Measurements from ENCODE around the gene COX20.

Gene COX20

GRCh38 chr1:244822878-244823277 lies 12.6 kb upstream of the COX20 start:
- no peak for TF ChIP-seq TEAD4 (IDR thresholded peaks at IDR 0.05)
- 0 out of 2 replicates have a peak, but pooled peaks have one; percentile 23 for TF ChIP-seq CEBPB (IDR thresholded peaks at IDR 0.05)

- no peak for TF ChIP-seq RAD21 (IDR thresholded peaks at IDR 0.05; ENCODE audit: low read depth)
- no peak for TF ChIP-seq FOXM1 (IDR thresholded peaks at IDR 0.05; ENCODE audit: borderline replicate concordance, low read depth)
- no peak for TF ChIP-seq YY1 (IDR thresholded peaks at IDR 0.05; ENCODE audit: low read depth)
- no peak for TF ChIP-seq CREB1 (IDR thresholded peaks at IDR 0.05; ENCODE audit: low read depth)
- no peak for TF ChIP-seq EGR1 (IDR thresholded peaks at IDR 0.05)
- TF ChIP-seq MAX (IDR thresholded peaks at IDR 0.05): no peak
- no peak for TF ChIP-seq USF1 (IDR thresholded peaks at IDR 0.05)
- no peak for TF ChIP-seq TEAD4 (IDR thresholded peaks at IDR 0.05)
- TF ChIP-seq REST (IDR thresholded peaks at IDR 0.05; ENCODE audit: low read depth): no peak
- TF ChIP-seq ZBTB7A (IDR thresholded peaks at IDR 0.05; ENCODE audit: low read depth): no peak
- TF ChIP-seq EP300 (IDR thresholded peaks at IDR 0.05; ENCODE audit: borderline replicate concordance): no peak
- TF ChIP-seq TAF1 (IDR thresholded peaks at IDR 0.05; ENCODE audit: low read depth): no peak
- no peak for TF ChIP-seq NFIC (IDR thresholded peaks at IDR 0.05)
These were observed 8.7 kb upstream of the COX20 start for GRCh38 chr1:244826712-244827111.

GRCh38 chr1:244830639-244831038 lies 4.8 kb upstream of the COX20 start:
- TF ChIP-seq USF1 (IDR thresholded peaks at IDR 0.05) (no peak), REST (IDR thresholded peaks at IDR 0.05; ENCODE audit: low read depth) (no peak), TCF12 (IDR thresholded peaks at IDR 0.05; ENCODE audit: low read depth) (no peak), MAX (IDR thresholded peaks at IDR 0.05) (no peak), CEBPB (IDR thresholded peaks at IDR 0.05) (no peak), CREB1 (IDR thresholded peaks at IDR 0.05; ENCODE audit: low read depth) (no peak), YY1 (IDR thresholded peaks at IDR 0.05; ENCODE audit: low read depth) (no peak), TEAD4 (IDR thresholded peaks at IDR 0.05) (no peak), NFIC (IDR thresholded peaks at IDR 0.05) (no peak), RAD21 (IDR thresholded peaks at IDR 0.05; ENCODE audit: low read depth) (no peak)

GRCh38 chr1:244833734-244834542 lies 1.5 kb upstream of the COX20 start:
- TF ChIP-seq YY1 (IDR thresholded peaks at IDR 0.05; ENCODE audit: low read depth) (0 out of 2 replicates have a peak, but pooled peaks have one; percentile 1), TAF1 (IDR thresholded peaks at IDR 0.05; ENCODE audit: low read depth) (no peak; the same call in 1 of the 2 replicates), TEAD4 (IDR thresholded peaks at IDR 0.05) (no peak), RAD21 (IDR thresholded peaks at IDR 0.05; ENCODE audit: low read depth) (no peak), NFIC (IDR thresholded peaks at IDR 0.05) (no peak)

- TF ChIP-seq FOXM1 (IDR thresholded peaks at IDR 0.05; ENCODE audit: borderline replicate concordance, low read depth) (peak; percentile 40; the same call in 1 of the 2 replicates), TAF1 (IDR thresholded peaks at IDR 0.05; ENCODE audit: low read depth) (peak; percentile 10; the same call in 1 of the 2 replicates), ZBTB7A (IDR thresholded peaks at IDR 0.05; ENCODE audit: low read depth) (peak; percentile 86; the same call in 1 of the 2 replicates), YY1 (IDR thresholded peaks at IDR 0.05; ENCODE audit: low read depth) (peak; percentile 89), TEAD4 (IDR thresholded peaks at IDR 0.05) (peak; percentile 71; the same call in 1 of the 2 replicates), MAX (IDR thresholded peaks at IDR 0.05) (peak; percentile 95), REST (IDR thresholded peaks at IDR 0.05; ENCODE audit: low read depth) (no peak), CEBPB (IDR thresholded peaks at IDR 0.05) (peak; percentile 83), EP300 (IDR thresholded peaks at IDR 0.05; ENCODE audit: borderline replicate concordance) (peak; percentile 16; the same call in 1 of the 2 replicates), CREB1 (IDR thresholded peaks at IDR 0.05; ENCODE audit: low read depth) (peak; percentile 32; the same call in 1 of the 2 replicates), EGR1 (IDR thresholded peaks at IDR 0.05) (no peak)
These were observed 749 bp upstream of the COX20 start for GRCh38 chr1:244834543-244835275.
